Omental fat pad (tissue), 4 donors: ENCODE results near the gene WDFY1. TPM values are rescaled to one million over a fixed set of nuclear protein-coding genes. Genes with fewer than 3 reads are reported as not detected.

Experiments used
- ATAC-seq: fragments of 150-250 bp; one replicate; pipeline ENCODE4 v1.9.1; 2016; ENCODE audit warnings: mild to moderate bottlenecking, moderate library complexity; ENCODE audit not compliant: low FRiP score
- DNase-seq: peaks from one replicate; pipeline ENCODE4 v3.0.0-alpha.2; 2019; ENCODE audit warnings: low spot score
- total RNA-seq, 4 donors: library from RNA; depleted of rRNA; stranded (reverse); fragments of >200 nt; gene quantifications; one replicate each; pipeline ENCODE4 v1.1.0, GENCODE V29; 2016
- TF ChIP-seq, protein P1 (sequence below), 3 donors: fragments of 450-650 bp; IDR thresholded peaks; one replicate each; pipeline ENCODE4 v1.5.1; 2016 to 2017; ENCODE audit warnings: antibody characterized with exemption in 3 of 3, mild to moderate bottlenecking in 3 of 3, moderate library complexity in 2 of 3

WDFY1 gene
- total RNA-seq, 4 donors from 2014 or later, result 44.7 to 85.6 (median 54.2) TPM

DNA sequence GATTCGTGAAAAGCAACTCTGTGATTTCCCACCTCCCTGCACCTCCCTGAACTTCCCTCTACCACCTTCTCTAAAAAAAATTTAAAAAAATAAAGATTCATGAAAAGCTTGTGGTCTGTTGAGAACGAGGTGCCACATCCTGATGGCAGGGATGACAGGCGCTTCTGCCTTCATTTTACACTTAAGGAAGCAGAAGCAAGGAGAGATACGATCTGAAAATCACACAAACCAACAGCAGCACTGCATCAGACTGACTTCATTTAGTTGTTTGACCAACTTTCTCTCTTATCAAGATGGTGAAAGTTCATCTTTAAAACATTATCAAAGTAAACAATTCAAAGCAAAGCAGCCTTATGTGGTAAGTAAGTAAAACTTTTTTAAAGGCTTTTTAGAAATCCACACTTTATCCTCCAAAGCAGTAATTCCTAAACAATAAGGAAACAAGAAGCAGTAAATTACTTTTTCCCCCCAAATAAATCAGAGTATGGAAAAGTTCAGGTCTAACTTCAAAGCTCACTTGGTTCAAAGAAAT lies 15.5 kb downstream of the WDFY1 start:
- TF ChIP-seq, protein P1, sequence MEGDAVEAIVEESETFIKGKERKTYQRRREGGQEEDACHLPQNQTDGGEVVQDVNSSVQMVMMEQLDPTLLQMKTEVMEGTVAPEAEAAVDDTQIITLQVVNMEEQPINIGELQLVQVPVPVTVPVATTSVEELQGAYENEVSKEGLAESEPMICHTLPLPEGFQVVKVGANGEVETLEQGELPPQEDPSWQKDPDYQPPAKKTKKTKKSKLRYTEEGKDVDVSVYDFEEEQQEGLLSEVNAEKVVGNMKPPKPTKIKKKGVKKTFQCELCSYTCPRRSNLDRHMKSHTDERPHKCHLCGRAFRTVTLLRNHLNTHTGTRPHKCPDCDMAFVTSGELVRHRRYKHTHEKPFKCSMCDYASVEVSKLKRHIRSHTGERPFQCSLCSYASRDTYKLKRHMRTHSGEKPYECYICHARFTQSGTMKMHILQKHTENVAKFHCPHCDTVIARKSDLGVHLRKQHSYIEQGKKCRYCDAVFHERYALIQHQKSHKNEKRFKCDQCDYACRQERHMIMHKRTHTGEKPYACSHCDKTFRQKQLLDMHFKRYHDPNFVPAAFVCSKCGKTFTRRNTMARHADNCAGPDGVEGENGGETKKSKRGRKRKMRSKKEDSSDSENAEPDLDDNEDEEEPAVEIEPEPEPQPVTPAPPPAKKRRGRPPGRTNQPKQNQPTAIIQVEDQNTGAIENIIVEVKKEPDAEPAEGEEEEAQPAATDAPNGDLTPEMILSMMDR (IDR thresholded peaks at IDR 0.05), result no peak

DNA sequence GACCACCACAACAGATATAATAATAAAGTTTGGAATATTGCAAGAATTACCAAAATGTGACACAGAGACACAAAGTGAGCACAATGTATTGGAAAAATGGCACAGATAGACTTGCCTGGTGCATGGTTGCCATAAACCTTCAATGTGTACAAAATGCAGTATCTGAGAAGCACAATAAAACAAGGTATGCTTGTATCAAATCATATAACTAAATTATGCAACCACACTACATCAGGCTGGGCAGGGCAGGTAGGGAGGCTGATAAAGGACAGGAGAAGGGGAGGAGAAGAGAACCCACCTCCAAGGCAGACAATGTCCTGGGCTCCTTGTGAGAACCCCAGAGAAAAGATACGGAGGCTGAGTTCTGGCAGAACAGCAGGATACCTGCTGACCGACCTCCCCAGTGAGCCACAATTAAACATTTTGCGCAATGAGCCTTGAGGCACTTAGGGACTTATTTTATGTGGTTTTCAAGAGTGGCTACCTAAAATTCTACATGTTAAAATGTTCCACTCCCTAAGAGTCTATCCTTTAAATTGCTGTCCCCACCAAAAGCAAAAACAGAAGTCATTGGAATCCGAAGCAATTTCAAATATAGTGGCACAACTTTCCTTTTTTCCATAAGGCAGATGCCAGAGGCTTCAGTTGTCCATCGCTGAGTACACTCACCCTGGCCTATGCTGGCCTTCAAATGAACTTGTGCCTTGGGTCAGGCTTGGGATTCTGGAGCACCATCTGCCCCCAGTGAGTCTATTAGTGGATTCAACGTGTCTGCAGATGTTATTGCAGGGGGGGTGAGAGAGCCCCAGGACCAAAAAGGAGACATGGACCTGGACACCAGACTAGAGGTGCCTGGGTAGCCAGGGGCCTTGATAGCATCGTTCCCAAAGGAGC lies 16.8 kb downstream of the WDFY1 start:
- ATAC-seq, result no peak
- TF ChIP-seq, protein P1 (IDR thresholded peaks at IDR 0.05), result no peak
- DNase-seq, result no peak

More for the DNA sequence above, 15.5 kb downstream of the WDFY1 start:
- no peak for ATAC-seq
- DNase-seq, result no peak

DNA sequence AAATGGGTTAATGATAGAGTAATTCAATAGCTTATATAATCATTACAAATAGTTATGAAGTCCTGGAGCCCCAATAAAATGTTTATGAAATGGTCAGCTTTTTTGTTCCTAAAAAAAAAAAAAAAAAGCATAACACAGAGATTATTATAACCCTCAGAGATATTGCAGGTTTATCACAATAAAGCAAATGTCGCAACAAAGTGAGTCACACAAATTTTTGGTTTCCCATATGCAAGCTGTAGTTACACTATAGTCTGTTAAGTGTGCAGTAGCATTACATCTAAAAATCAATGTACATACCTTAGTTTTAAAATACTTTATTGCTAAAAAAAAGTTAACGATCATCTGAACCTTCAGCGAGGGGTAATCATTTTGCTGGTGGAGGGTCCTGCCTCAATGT lies 20.0 kb downstream of the WDFY1 start:
- ATAC-seq (no peak), DNase-seq (no peak)
- TF ChIP-seq, protein P1 (IDR thresholded peaks at IDR 0.05), result no peak

DNA sequence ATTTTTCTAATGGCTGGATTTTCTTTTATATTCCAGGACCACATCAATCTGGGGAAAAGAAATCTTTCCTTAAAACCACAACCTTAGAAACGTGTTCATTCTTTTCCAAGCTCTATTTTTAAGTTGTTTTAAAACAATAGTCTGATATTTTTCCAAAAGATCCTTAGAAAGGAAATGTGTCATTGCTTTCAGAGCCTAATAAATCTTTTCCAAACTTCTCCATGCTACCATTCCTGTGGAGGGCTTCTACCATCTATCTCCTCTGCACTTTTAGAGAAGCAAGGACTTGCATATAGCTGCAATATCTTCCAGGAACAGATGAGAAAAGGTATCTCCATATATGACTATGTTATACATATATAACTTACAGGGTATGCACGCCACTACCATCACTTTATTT lies 21.2 kb downstream of the WDFY1 start:
- TF ChIP-seq, protein P1 (IDR thresholded peaks at IDR 0.05), result no peak
- ATAC-seq, result no peak
- no peak for DNase-seq

DNA sequence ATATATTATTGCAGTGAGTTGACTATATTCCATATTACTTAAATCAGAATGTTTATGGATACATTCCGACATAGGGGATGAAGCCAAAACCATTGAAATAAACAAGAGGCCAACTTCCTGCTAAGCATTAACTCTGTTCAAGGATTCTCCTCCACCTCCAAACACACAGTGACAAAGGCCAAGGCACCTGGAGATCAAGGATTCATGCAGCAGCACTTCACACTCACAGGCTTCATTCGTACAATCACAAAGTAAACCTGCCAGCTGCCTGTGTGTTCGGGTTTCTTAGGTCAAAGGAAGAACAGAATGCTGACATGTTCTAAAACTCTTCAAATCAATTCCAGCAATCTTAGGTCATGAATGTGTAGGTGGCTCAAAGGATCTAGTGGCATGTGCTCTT lies 22.8 kb downstream of the WDFY1 start:
- TF ChIP-seq, protein P1 (IDR thresholded peaks at IDR 0.05), result no peak
- no peak for DNase-seq
- no peak for ATAC-seq

DNA sequence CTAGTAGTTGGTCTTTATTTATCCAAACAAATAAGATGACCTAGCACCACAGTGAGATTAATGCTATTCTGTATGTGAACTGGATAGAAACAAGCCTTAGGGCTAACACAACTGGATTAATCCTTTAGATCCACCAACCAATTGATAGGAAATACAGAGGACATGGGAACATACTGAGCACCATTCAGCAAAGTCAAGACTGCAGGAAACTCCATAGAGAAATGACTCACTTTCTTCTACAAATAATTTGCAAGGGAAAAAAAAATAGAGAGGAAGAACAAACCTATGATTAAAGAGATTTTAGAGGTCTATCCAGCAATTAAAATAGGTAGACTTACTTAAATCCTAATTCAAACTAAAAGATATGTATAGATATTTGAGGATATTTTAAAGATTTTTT lies 23.9 kb downstream of the WDFY1 start:
- DNase-seq (no peak), ATAC-seq (no peak)
- TF ChIP-seq, protein P1 (IDR thresholded peaks at IDR 0.05), result no peak

DNA sequence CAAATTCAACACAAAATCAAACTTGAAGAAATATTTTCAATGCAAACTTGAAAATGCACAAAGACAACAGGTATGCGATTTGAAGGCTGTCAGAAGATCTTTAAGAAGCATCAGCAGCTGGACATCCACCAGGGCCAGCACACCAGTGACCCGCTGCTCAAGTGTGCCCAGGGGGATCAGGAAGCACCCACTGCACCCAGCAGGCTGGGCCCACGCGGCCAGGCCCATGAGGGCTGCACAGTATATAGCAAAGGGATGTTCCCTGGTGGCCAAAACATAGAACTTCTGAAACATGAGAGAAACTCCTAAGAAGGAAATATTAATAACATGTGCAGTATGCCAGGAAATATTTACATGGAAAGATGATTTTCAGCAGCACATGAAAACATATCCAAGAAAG lies 25.0 kb downstream of the WDFY1 start:
- ATAC-seq (no peak), DNase-seq (no peak)
- TF ChIP-seq, protein P1 (IDR thresholded peaks at IDR 0.05), result no peak
